Retinal pigment epithelial cell (primary cell): ENCODE measurements around the gene FOSB.
A peak's percentile ranks its signal among the peaks of the same experiment; 100 is the strongest.

ENCODE experiments used
- DNase-seq: peaks from one replicate; pipeline ENCODE4 v3.0.0-alpha.2; 2010; ENCODE audit warnings: low read depth
- H3K4me3 ChIP-seq: 2 replicates; pipeline ENCODE4 v1.5.1; 2011; ENCODE audit warnings: mild to moderate bottlenecking, low read length, control low read depth, moderate library complexity
- TF ChIP-seq, protein P1 (sequence below): conservative IDR thresholded peaks from 2 replicates; pipeline ENCODE4 v1.5.1; 2011; ENCODE audit warnings: low read depth, low read length, control low read depth, inconsistent platforms

The FOSB gene

DNA sequence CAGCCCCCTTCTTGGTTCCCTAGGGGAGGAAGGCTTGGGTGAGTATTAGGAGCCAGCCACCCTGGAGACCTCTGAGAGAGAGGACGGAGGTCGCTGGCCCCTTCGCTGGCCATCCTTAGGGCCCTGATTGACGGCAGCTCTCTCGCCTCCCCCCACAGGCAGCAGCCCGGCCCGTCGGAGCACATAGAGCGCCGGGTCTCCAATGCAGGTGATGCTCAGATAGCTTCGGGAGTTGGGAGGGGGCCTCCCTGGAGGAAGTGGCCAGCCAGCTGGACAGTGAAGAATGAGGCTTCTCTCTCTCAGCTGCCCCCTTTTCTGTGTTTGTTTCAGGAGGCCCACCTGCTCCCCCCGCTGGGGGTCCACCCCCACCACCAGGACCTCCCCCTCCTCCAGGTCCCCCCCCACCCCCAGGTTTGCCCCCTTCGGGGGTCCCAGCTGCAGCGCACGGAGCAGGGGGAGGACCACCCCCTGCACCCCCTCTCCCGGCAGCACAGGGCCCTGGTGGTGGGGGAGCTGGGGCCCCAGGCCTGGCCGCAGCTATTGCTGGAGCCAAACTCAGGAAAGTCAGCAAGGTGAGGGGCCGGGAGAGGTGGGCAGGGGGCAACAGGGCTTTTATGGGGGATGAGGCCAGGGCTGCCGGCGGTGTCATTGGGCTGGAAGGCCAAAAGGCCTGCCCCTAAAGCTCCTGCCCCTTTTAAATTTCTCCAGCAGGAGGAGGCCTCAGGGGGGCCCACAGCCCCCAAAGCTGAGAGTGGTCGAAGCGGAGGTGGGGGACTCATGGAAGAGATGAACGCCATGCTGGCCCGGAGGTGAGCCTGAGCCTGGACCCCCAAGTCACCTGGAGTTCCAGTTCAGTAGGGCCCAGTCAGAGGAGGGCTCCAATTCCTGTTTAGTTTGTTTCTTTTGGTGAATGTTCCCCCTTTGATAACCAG, 54.5 kb downstream of the FOSB start:
- no peak for DNase-seq
- H3K4me3 ChIP-seq: no peak overlapping the region
- TF ChIP-seq, protein P1, sequence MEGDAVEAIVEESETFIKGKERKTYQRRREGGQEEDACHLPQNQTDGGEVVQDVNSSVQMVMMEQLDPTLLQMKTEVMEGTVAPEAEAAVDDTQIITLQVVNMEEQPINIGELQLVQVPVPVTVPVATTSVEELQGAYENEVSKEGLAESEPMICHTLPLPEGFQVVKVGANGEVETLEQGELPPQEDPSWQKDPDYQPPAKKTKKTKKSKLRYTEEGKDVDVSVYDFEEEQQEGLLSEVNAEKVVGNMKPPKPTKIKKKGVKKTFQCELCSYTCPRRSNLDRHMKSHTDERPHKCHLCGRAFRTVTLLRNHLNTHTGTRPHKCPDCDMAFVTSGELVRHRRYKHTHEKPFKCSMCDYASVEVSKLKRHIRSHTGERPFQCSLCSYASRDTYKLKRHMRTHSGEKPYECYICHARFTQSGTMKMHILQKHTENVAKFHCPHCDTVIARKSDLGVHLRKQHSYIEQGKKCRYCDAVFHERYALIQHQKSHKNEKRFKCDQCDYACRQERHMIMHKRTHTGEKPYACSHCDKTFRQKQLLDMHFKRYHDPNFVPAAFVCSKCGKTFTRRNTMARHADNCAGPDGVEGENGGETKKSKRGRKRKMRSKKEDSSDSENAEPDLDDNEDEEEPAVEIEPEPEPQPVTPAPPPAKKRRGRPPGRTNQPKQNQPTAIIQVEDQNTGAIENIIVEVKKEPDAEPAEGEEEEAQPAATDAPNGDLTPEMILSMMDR: no peak

DNA sequence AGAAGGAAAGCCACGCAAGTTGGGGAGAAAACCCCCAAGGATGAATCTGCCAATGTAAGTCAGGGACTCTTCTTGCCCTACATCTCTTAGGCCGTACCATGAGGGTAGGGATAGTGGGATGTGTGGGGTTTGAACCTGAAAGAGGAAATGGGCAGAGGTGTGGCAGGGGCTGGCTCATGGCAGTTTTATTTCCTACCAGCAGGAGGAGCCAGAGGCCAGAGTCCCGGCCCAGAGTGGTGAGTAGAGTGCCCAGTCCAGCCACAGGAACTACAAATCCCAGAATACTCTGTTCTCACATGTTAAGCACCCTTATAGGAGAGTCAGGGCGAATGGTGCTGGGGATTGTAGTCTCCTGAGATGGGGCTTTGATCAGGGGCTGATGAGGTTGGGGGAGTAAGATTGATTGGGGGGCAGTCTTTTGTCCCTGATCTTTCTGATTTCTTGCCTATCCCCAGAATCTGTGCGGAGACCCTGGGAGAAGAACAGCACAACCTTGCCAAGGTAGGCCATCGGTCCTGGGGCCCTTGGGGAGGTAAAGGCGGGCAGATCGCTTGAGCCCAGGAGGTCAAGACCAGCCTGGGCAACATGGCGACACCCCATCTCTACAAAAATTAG, 56.0 kb downstream of the FOSB start:
- TF ChIP-seq, protein P1: peak; percentile 91
- no peak for DNase-seq
- H3K4me3 ChIP-seq: no peak overlapping the region

DNA sequence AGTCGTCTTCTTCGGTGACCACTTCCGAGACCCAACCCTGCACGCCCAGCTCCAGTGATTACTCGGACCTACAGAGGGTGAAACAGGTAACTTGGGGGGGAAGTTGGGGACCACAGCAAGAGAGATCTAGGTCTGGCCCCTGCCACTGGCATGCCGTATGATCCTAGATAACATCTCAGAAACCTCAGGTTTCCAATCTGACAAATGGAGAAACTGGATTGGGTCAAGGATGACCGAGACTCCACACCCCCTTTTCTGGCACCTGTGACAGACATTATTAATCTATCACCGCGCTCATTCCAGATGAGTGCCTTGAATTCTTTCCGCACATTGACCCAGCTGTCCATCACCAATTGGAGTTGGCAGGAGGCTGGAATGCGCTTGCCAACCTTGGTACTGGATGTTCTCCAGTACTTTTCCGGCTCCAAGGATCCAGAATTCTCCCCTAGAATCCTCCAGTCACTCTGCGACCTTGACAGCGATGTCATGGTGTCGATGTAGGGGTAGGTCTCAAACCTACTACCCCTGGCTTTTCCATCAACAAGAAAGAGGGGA, 56.9 kb downstream of the FOSB start:
- DNase-seq: no peak
- TF ChIP-seq, protein P1: no peak
- no peak overlapping the region for H3K4me3 ChIP-seq
